SK-N-SH (cell line): ENCODE measurements around the gene RNF32. TPM values are rescaled to one million over a fixed set of nuclear protein-coding genes. Genes with fewer than 3 reads are reported as not detected.
A peak's percentile ranks its signal among the peaks of the same experiment; 100 is the strongest.

ENCODE experiments used
- CTCF ChIA-PET: fragments of 300-600, 350-600 bp; formaldehyde crosslinking; extraction: SDS; loops from one replicate; lab custom pipeline; 2021; lab: Yijun Ruan, JAX
- POLR2A ChIA-PET: fragments of 350-600 bp; sonication (Branson Sonifier 250); formaldehyde crosslinking; extraction: SDS; loops from one replicate; lab custom pipeline; 2020; ENCODE audit warnings: antibody characterized with exemption, inconsistent platforms; lab: Yijun Ruan, JAX
- DNase-seq: peaks from one replicate; pipeline ENCODE4 v3.0.0; 2012
- H2AFZ ChIP-seq: fragments of 200-600 bp; sonication (generic); 2 replicates; pipeline ENCODE4 v1.8.1; 2016; ENCODE audit warnings: antibody characterized with exemption, mild to moderate bottlenecking, low read depth
- H3F3A ChIP-seq: fragments of 200-600 bp; sonication (generic); replicated peaks from 2 replicates; pipeline ENCODE3; 2016; ENCODE audit warnings: antibody characterized with exemption, mild to moderate bottlenecking; ENCODE audit not compliant: insufficient read depth
- H3K27ac ChIP-seq, 2 experiments: fragments of 200-500 bp in 1 of 2; fragments of 200-600 bp in 1 of 2; sonication (Bioruptor generic) in 1 of 2; sonication (generic), shearing (Covaris generic) in 1 of 2; 2 replicates each; pipeline versions ENCODE4 v1.5.1 to v1.6.1; 2014 to 2016; ENCODE audit warnings: low read depth in 2 of 2, inconsistent platforms in 1 of 2, low read length in 1 of 2, mild to moderate bottlenecking in 1 of 2, mixed read lengths in 1 of 2
- H3K27me3 ChIP-seq: fragments of 200-600 bp; sonication (generic), shearing (Covaris generic); 2 replicates; pipeline ENCODE4 v1.6.1; 2016; ENCODE audit warnings: mixed run types; ENCODE audit not compliant: insufficient read depth
- H3K36me3 ChIP-seq, 2 experiments: fragments of 200-500 bp in 1 of 2; fragments of 200-600 bp in 1 of 2; sonication (Bioruptor generic) in 1 of 2; sonication (generic) in 1 of 2; replicated peaks in 1 of 2; 2 replicates each; pipeline versions ENCODE3 to v1.5.1; 2014 to 2016; ENCODE audit warnings: low read length in 1 of 2, mild to moderate bottlenecking in 1 of 2; ENCODE audit not compliant: insufficient read depth in 2 of 2, control insufficient read depth in 1 of 2
- H3K4me1 ChIP-seq, 2 experiments: fragments of 200-500 bp in 1 of 2; fragments of 200-600 bp in 1 of 2; sonication (Bioruptor generic) in 1 of 2; sonication (generic), shearing (Covaris generic) in 1 of 2; 2 replicates each; pipeline versions ENCODE4 v1.5.1 to v1.6.1; 2014 to 2016; ENCODE audit warnings: low read depth in 1 of 2, low read length in 1 of 2, mixed run types in 1 of 2; ENCODE audit not compliant: insufficient read depth in 2 of 2, control insufficient read depth in 1 of 2
- H3K4me2 ChIP-seq: fragments of 200-600 bp; sonication (generic), shearing (Covaris generic); 2 replicates; pipeline ENCODE4 v1.6.1; 2017; ENCODE audit warnings: mixed run types
- H3K4me3 ChIP-seq, 2 experiments: fragments of 200-500 bp in 1 of 2; fragments of 200-600 bp in 1 of 2; sonication (Bioruptor generic) in 1 of 2; sonication (generic), shearing (Covaris generic) in 1 of 2; 2 replicates each; pipeline versions ENCODE4 v1.5.1 to v1.8.1; 2014 to 2016; ENCODE audit warnings: low read depth in 2 of 2, inconsistent platforms in 1 of 2, low read length in 1 of 2, mild to moderate bottlenecking in 1 of 2, mixed read lengths in 1 of 2, moderate library complexity in 1 of 2
- H3K79me2 ChIP-seq: fragments of 200-600 bp; sonication (generic); 2 replicates; pipeline ENCODE4 v1.8.1; 2017; ENCODE audit warnings: mild to moderate bottlenecking; ENCODE audit not compliant: insufficient read depth
- H3K9ac ChIP-seq: fragments of 200-600 bp; sonication (generic); 2 replicates; pipeline ENCODE4 v1.6.1; 2017; ENCODE audit warnings: mixed run types
- H3K9me2 ChIP-seq: fragments of 200-600 bp; sonication (generic); 2 replicates; pipeline ENCODE4 v1.6.1; 2017; ENCODE audit warnings: mixed run types
- H3K9me3 ChIP-seq: fragments of 200-600 bp; sonication (generic); 2 replicates; pipeline ENCODE4 v1.6.1; 2017; ENCODE audit warnings: mixed run types, mild to moderate bottlenecking, moderate library complexity
- H4K20me1 ChIP-seq: fragments of 200-600 bp; sonication (generic); 2 replicates; pipeline ENCODE4 v1.6.1; 2017; ENCODE audit warnings: mild to moderate bottlenecking, mixed run types; ENCODE audit not compliant: insufficient read depth
- CHD2 ChIP-seq: fragments of 150-350 bp; IDR thresholded peaks from 2 replicates; pipeline ENCODE4 v1.6.1; 2018; ENCODE audit warnings: low read length; ENCODE audit not compliant: partially characterized antibody
- ELF1 ChIP-seq: IDR thresholded peaks from 2 replicates; pipeline ENCODE4 v1.4.0; 2012
- FOXJ3 ChIP-seq: sonication (generic); formaldehyde crosslinking; IDR thresholded peaks from 2 replicates; pipeline ENCODE4 v1.5.1; 2020; ENCODE audit warnings: mild to moderate bottlenecking, missing genetic modification reagents
- GABPA ChIP-seq: IDR thresholded peaks from 2 replicates; pipeline ENCODE4 v1.4.0; 2012; ENCODE audit warnings: low read depth, mild to moderate bottlenecking
- GATA2 ChIP-seq: sonication (generic); formaldehyde crosslinking; IDR thresholded peaks from 2 replicates; pipeline ENCODE4 v1.5.0; 2020; ENCODE audit warnings: mild to moderate bottlenecking, missing genetic modification reagents
- NRF1 ChIP-seq: IDR thresholded peaks from 2 replicates; pipeline ENCODE4 v1.6.1; 2012; ENCODE audit warnings: low read depth, mild to moderate bottlenecking, low read length
- RAD21 ChIP-seq: IDR thresholded peaks from 2 replicates; pipeline ENCODE4 v1.6.1; 2012; ENCODE audit warnings: mild to moderate bottlenecking, low read length
- RFX5 ChIP-seq: IDR thresholded peaks from 2 replicates; pipeline ENCODE4 v1.6.1; 2012; ENCODE audit warnings: mild to moderate bottlenecking, improper control_type of control experiment, low read length
- TAF1 ChIP-seq: IDR thresholded peaks from 2 replicates; pipeline ENCODE4 v1.6.1; 2012; ENCODE audit warnings: low read depth, mild to moderate bottlenecking, low read length, moderate library complexity, borderline replicate concordance
- TCF12 ChIP-seq: IDR thresholded peaks from 2 replicates; pipeline ENCODE4 v1.4.0; 2012
- YY1 ChIP-seq: IDR thresholded peaks from 2 replicates; pipeline ENCODE4 v1.4.0; 2012; ENCODE audit warnings: low read depth, mild to moderate bottlenecking
- WGBS: methylation state at CpG from one replicate; pipeline ENCODE4 v1.1.6; 2017; ENCODE audit warnings: low lambda C conversion rate; 5-methylcytosine and 5-hydroxymethylcytosine counted together
- polyA plus RNA-seq, 3 experiments: library from polyadenylated mRNA; depleted of rRNA; stranded (reverse); fragments of >200 nt; gene quantifications; 2 replicates each; pipeline ENCODE4 v1.2.3, GENCODE V29; 2012
- TF ChIP-seq, protein P1 (sequence below): IDR thresholded peaks from 2 replicates; pipeline ENCODE4 v1.4.0; 2012; ENCODE audit warnings: low read depth, borderline replicate concordance
- TF ChIP-seq, protein P2 (sequence below): fragments of 200-600 bp; sonication (generic); IDR thresholded peaks from 2 replicates; pipeline ENCODE4 v1.6.1; 2017; ENCODE audit warnings: antibody characterized with exemption, mild to moderate bottlenecking, moderate library complexity
- TF ChIP-seq, protein P3 (sequence below): fragments of 150-350 bp; IDR thresholded peaks from 2 replicates; pipeline ENCODE4 v1.6.1; 2016; ENCODE audit warnings: mild to moderate bottlenecking, low read depth, low read length

RNF32 gene
- polyA plus RNA-seq, 1 of the 3 experiments (the other 2 are of a cell fraction), result 2.3 TPM

DNA sequence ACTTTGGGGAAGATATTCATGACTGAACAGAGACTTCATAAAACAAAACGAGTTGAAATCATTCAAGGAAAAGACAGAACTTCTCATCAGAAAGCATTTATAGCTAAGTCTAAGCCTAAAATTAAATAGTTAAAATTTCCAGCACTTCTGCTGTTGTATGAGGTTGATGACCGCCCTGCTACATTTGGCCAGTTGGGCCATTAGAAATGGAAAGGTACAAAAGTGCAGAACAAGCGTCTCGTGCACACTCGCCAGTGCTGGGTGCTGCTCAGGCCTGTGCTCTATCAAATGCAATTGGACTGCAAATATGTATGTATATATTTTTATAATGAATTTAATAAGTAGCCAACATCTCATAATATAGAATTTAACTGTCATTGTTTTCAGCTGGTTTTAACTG lies 34.4 kb upstream of the RNF32 start:
- ChIA-PET POLR2A (no interaction called here), CTCF (no interaction called here)
- DNase-seq, result no peak
- no peak overlapping the region for H3K27ac ChIP-seq
- H3K9ac ChIP-seq, result no peak overlapping the region
- no peaks in the 10 kb centered on the region for H4K20me1 ChIP-seq
- no peak overlapping the region for H2AFZ ChIP-seq
- peaks cover 0 to 6% of the 10 kb centered on the region in 2 experiments; a peak in 1 of 4 replicates for H3K4me1 ChIP-seq
- TF ChIP-seq GABPA, result no peak
- no peak for TF ChIP-seq TCF12
- no peak for TF ChIP-seq FOXJ3
- TF ChIP-seq, protein P1, sequence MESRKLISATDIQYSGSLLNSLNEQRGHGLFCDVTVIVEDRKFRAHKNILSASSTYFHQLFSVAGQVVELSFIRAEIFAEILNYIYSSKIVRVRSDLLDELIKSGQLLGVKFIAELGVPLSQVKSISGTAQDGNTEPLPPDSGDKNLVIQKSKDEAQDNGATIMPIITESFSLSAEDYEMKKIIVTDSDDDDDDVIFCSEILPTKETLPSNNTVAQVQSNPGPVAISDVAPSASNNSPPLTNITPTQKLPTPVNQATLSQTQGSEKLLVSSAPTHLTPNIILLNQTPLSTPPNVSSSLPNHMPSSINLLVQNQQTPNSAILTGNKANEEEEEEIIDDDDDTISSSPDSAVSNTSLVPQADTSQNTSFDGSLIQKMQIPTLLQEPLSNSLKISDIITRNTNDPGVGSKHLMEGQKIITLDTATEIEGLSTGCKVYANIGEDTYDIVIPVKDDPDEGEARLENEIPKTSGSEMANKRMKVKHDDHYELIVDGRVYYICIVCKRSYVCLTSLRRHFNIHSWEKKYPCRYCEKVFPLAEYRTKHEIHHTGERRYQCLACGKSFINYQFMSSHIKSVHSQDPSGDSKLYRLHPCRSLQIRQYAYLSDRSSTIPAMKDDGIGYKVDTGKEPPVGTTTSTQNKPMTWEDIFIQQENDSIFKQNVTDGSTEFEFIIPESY, result no peak
- TF ChIP-seq, protein P2, sequence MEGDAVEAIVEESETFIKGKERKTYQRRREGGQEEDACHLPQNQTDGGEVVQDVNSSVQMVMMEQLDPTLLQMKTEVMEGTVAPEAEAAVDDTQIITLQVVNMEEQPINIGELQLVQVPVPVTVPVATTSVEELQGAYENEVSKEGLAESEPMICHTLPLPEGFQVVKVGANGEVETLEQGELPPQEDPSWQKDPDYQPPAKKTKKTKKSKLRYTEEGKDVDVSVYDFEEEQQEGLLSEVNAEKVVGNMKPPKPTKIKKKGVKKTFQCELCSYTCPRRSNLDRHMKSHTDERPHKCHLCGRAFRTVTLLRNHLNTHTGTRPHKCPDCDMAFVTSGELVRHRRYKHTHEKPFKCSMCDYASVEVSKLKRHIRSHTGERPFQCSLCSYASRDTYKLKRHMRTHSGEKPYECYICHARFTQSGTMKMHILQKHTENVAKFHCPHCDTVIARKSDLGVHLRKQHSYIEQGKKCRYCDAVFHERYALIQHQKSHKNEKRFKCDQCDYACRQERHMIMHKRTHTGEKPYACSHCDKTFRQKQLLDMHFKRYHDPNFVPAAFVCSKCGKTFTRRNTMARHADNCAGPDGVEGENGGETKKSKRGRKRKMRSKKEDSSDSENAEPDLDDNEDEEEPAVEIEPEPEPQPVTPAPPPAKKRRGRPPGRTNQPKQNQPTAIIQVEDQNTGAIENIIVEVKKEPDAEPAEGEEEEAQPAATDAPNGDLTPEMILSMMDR, result no peak
- TF ChIP-seq, protein P3, sequence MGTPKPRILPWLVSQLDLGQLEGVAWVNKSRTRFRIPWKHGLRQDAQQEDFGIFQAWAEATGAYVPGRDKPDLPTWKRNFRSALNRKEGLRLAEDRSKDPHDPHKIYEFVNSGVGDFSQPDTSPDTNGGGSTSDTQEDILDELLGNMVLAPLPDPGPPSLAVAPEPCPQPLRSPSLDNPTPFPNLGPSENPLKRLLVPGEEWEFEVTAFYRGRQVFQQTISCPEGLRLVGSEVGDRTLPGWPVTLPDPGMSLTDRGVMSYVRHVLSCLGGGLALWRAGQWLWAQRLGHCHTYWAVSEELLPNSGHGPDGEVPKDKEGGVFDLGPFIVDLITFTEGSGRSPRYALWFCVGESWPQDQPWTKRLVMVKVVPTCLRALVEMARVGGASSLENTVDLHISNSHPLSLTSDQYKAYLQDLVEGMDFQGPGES, result no peak
- no peak for TF ChIP-seq RAD21
- no peak for TF ChIP-seq YY1
- no peak for TF ChIP-seq GATA2
- no peak for TF ChIP-seq RFX5
- no peak for TF ChIP-seq CHD2
- H3K4me2 ChIP-seq, result no peak overlapping the region
- no peaks in the 10 kb centered on the region for H3K9me3 ChIP-seq
- H3K36me3 ChIP-seq, result no peaks in the 10 kb centered on the region
- no peaks in the 10 kb centered on the region for H3K79me2 ChIP-seq
- H3K9me2 ChIP-seq, result no peaks in the 10 kb centered on the region
- H3K4me3 ChIP-seq, result no peak overlapping the region
- 67% methylated on average over 5 of the region's 5 CpGs for WGBS
- H3F3A ChIP-seq, result no peaks in the 10 kb centered on the region
- peaks cover 13% of the 10 kb centered on the region; the same call in 1 of the 2 replicates for H3K27me3 ChIP-seq

DNA sequence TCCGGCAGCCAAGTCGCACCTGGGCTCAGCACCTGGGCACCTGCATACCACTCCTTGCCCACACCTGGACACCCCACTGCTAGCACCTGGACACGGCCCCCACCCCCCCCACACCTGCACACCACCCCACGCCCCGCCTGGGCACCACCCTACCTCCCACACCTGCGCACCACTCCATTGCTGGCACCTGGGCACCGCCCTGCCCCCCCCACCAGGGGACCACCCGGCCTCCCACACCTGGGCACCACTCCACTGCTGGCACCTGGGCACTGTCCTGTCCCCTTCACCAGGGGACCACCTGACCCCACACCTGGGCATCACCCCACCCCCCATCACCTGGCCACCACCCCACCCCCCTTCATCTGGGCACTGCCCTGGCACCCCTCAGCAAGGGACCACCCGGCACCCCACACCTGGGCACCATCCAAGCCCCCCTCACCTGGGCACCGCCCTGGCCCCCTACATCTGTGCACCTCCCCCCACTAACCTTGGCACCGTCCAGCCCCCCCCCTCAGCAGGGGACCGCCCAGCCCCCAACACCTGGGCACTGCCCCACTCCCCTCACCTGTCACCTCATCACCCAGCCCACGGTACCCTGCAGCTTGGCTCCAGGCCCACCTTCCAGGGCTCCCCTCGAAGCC lies 33.8 kb upstream of the RNF32 start:
- Histone ChIP-seq H3K4me2 (peak overlapping the region; percentile 82), H2AFZ (no peak overlapping the region), H3K27me3 (peaks cover 13% of the 10 kb centered on the region; the same call in 1 of the 2 replicates), H3K9me2 (no peaks in the 10 kb centered on the region), H3K27ac (no peak overlapping the region), H3K36me3 (no peaks in the 10 kb centered on the region), H3K4me1 (peaks cover 0 to 6% of the 10 kb centered on the region in 2 experiments; a peak in 1 of 4 replicates), H3K9me3 (no peaks in the 10 kb centered on the region), H3K4me3 (peak overlapping the region; percentile 51 to 55; a peak in 3 of 4 replicates), H3K9ac (no peak overlapping the region), H3K79me2 (no peaks in the 10 kb centered on the region), H3F3A (no peaks in the 10 kb centered on the region), H4K20me1 (no peaks in the 10 kb centered on the region)
- TF ChIP-seq ELF1 (no peak), GABPA (no peak), NRF1 (no peak), TAF1 (no peak)
- CTCF ChIA-PET, result no interaction called here
- POLR2A ChIA-PET, result no interaction called here
- peak; percentile 41 for DNase-seq
- whole genome bisulfite sequencing, result 52% methylated on average over 14 of the region's 14 CpGs
